ENCODE data around the gene RSU1. TPM values are rescaled to one million over a fixed set of nuclear protein-coding genes. Genes with fewer than 3 reads are reported as not detected.

RSU1 gene
- total RNA-seq, 1 donor from 2014 or later: 60.7 TPM

- no peak for TF ChIP-seq CTCF (IDR thresholded peaks at IDR 0.05)
- POLR2A ChIA-PET: no interaction called here
- CTCF ChIA-PET: interaction anchor here (0.8 kb wide), 1 partner anchor 406 kb away, joined by 4 read pairs; no protein-coding TSS in a partner anchor
- intact Hi-C loops (cut with micrococcal nuclease): no loop called here
- no peak for DNase-seq
- H3K27me3 Mint-ChIP-seq: peaks cover 4% of the 10 kb centered on the region
- no peak for ATAC-seq (ENCODE audit: low read depth)
- no peak overlapping the region for H3K27ac Mint-ChIP-seq
- no peaks in the 10 kb centered on the region for H3K9me3 Mint-ChIP-seq
- H3K4me1 Mint-ChIP-seq: no peaks in the 10 kb centered on the region
- no peaks in the 10 kb centered on the region for H3K36me3 Mint-ChIP-seq (ENCODE audit: low read depth)
- H3K4me3 Mint-ChIP-seq: no peak overlapping the region
Observed at GRCh38 chr10:16852624-16853023, 35.4 kb upstream of the RSU1 start.

- H3K4me3 Mint-ChIP-seq: no peak overlapping the region
- ATAC-seq (ENCODE audit: low read depth): no peak
- H3K4me1 Mint-ChIP-seq: no peaks in the 10 kb centered on the region
- H3K27ac Mint-ChIP-seq: no peak overlapping the region
- no peak for TF ChIP-seq CTCF (IDR thresholded peaks at IDR 0.05)
- intact Hi-C loops (cut with micrococcal nuclease): no loop called here
- no peaks in the 10 kb centered on the region for H3K27me3 Mint-ChIP-seq
- DNase-seq: no peak
- no peaks in the 10 kb centered on the region for H3K36me3 Mint-ChIP-seq (ENCODE audit: low read depth)
- CTCF ChIA-PET: no interaction called here
- H3K9me3 Mint-ChIP-seq: no peaks in the 10 kb centered on the region
- POLR2A ChIA-PET: no interaction called here
Observed at GRCh38 chr10:16848562-16849154, 31.4 kb upstream of the RSU1 start.

GRCh38 chr10:16847644-16848043, 30.4 kb upstream of the RSU1 start:
- POLR2A ChIA-PET: no interaction called here
- CTCF ChIA-PET: interaction anchor here (0.6 to 2.1 kb wide), 3 partner anchors 406 to 581 kb away, joined by 3 to 5 read pairs (median 3); no protein-coding TSS in a partner anchor
- no peak for TF ChIP-seq CTCF (IDR thresholded peaks at IDR 0.05)
- H3K27me3 Mint-ChIP-seq: no peaks in the 10 kb centered on the region
- H3K27ac Mint-ChIP-seq: no peak overlapping the region
- no peaks in the 10 kb centered on the region for H3K4me1 Mint-ChIP-seq
- no peaks in the 10 kb centered on the region for H3K9me3 Mint-ChIP-seq
- ATAC-seq (ENCODE audit: low read depth) (no peak), DNase-seq (no peak)
- intact Hi-C loops (cut with micrococcal nuclease): no loop called here
- no peaks in the 10 kb centered on the region for H3K36me3 Mint-ChIP-seq (ENCODE audit: low read depth)
- no peak overlapping the region for H3K4me3 Mint-ChIP-seq

GRCh38 chr10:16845248-16845647, 28.0 kb upstream of the RSU1 start:
- ChIA-PET POLR2A (no interaction called here), CTCF (interaction anchor here (1.3 to 2.2 kb wide), 4 partner anchors 409 to 587 kb away, joined by 4 to 7 read pairs (median 6); no protein-coding TSS in a partner anchor)
- Mint-ChIP-seq H3K9me3 (no peaks in the 10 kb centered on the region), H3K4me1 (no peaks in the 10 kb centered on the region), H3K4me3 (no peak overlapping the region), H3K27ac (no peak overlapping the region), H3K36me3 (ENCODE audit: low read depth) (no peaks in the 10 kb centered on the region), H3K27me3 (no peaks in the 10 kb centered on the region)
- no peak for ATAC-seq (ENCODE audit: low read depth)
- DNase-seq: no peak
- TF ChIP-seq CTCF (IDR thresholded peaks at IDR 0.05): no peak
- intact Hi-C loops (cut with micrococcal nuclease): no loop called here

GRCh38 chr10:16843252-16843870, 26.1 kb upstream of the RSU1 start:
- Mint-ChIP-seq H3K4me3 (no peak overlapping the region), H3K36me3 (ENCODE audit: low read depth) (no peaks in the 10 kb centered on the region), H3K27ac (no peak overlapping the region), H3K4me1 (no peaks in the 10 kb centered on the region), H3K9me3 (no peaks in the 10 kb centered on the region), H3K27me3 (no peaks in the 10 kb centered on the region)
- intact Hi-C loops (cut with micrococcal nuclease): loop anchor here (1.0 to 5.0 kb wide), 7 partner anchors 15 to 904 kb away; no protein-coding TSS in a partner anchor
- DNase-seq (no peak), ATAC-seq (ENCODE audit: low read depth) (peak; percentile 37)
- TF ChIP-seq CTCF (IDR thresholded peaks at IDR 0.05): peak; percentile 35
- POLR2A ChIA-PET: no interaction called here
- CTCF ChIA-PET: interaction anchor here (0.6 to 2.2 kb wide), 7 partner anchors 15 to 587 kb away, joined by 3 to 9 read pairs (median 4); partner anchors contain the start of gene RSU1

Data from activated B cell treated with CpG ODN at 0.5 μM for 24 hours (primary cell).